SH-SY5Y (cell line): ENCODE results near the gene CTTN.

Experiments
- GATA2 ChIP-seq: IDR thresholded peaks from 2 replicates; pipeline ENCODE4 v1.6.1; 2011; ENCODE audit warnings: mild to moderate bottlenecking, low read depth, low read length
- GATA3 ChIP-seq: IDR thresholded peaks from 2 replicates; pipeline ENCODE4 v1.6.1; 2011; ENCODE audit warnings: low read depth, mild to moderate bottlenecking, low read length, moderate library complexity

DNA sequence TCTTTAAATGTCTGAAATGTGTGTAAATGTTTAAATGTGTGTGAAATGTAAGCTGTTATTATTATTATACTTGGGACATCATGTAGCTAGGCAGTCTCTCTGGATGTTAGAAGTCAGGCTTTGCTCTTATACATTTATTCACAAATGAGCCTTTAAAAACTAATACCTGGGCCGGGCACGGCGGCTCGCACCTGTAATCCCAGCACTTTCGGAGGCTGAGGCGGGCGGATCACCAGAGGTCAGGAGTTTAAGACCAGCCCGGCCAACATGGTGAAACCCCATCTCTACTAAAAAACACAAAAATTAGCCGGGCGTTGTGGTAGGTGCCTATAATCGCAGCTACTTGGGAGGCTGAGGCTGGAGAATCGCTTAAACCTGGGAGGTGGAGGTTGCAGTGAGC, 21.7 kb upstream of the CTTN start:
- TF ChIP-seq GATA3 (no peak), GATA2 (no peak)
